GM18861 (cell line): Measurements from ENCODE around the gene PARVA.
"Not testable (repeated sequence)": the region's sequence is repeated elsewhere in the genome, so short reads cannot be mapped to it uniquely, and the experiment has no call there.

Experiments used
- ATAC-seq: cut with Tn5 transposase; IDR thresholded peaks from one replicate; pipeline ENCODE4 v1.9.1; 2021; ENCODE audit not compliant: unreplicated experiment

Gene PARVA

GRCh38 chr11:12377106-12377823 lies at the start of gene PARVA:
Gene PARVA (plus strand): TSS chr11:12377571. CDS start chr11:12377648, 77 bp downstream.
- ATAC-seq, result no peak

DNA sequence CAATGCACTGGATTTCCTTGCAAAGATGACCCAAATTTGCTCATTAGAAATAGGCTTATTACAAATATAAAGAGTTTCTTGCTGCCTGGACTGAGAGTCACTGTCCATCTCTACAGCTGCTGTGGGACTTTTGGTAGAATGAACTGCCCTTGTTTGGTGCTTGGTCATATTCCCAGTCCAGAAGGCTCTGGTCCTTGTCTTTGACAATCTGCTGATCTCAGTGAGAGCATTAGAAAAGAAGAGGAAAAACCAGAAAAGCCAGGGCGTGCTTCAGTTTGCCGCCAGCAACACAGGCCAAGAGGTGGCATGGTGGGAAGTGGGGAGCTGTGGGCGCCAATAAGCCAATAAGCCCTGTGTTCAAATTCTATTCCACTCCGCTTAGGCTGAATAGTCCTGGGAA lies 48.2 kb upstream of the PARVA start:
- ATAC-seq, result no peak

DNA sequence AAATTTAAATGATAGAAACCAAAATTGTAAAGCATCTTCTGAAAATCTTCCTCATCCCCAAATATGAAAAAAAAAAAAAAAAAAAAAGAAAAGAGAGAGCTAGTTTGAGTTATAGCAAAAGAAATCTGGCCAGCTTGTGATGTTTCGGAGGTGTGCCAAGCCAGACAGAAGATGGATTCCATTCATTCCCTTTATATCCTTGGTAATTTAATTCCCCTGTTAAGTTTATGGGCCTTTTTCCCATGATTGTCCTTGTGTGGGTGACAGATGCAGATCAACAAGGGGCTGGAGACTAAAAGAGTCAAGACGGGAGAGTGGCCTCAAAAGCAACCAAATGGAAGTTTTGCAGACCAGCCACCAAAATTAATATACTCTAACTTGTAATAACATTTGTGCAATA lies 47.6 kb upstream of the PARVA start:
- ATAC-seq, result no peak

- ATAC-seq, result no peak
Observed at GRCh38 chr11:12330485-12331231, 46.7 kb upstream of the PARVA start.

- no peak for ATAC-seq
Observed at GRCh38 chr11:12331239-12331874, 46.0 kb upstream of the PARVA start.

- ATAC-seq, result no peak
Observed at GRCh38 chr11:12343526-12343925, 33.8 kb upstream of the PARVA start.

DNA sequence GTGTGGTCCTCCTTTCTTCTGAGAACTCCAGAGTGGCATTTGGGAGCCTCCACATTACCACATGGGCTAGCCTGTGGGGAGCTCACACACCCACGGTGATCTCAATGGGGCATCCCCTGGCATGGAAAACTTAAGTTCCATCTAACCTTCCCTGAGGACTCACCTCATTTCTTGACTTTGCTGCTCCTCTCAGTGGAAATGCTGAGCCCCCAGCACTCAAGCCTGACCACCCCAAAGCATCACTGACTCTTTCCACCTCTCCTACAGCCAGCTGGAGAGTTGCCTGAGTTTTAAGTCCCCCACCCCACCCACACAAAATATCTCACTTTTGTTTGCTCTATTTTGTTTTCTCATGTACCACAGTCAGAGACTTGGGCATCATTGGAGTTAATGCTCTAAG lies 23.8 kb upstream of the PARVA start:
- ATAC-seq, result no peak

DNA sequence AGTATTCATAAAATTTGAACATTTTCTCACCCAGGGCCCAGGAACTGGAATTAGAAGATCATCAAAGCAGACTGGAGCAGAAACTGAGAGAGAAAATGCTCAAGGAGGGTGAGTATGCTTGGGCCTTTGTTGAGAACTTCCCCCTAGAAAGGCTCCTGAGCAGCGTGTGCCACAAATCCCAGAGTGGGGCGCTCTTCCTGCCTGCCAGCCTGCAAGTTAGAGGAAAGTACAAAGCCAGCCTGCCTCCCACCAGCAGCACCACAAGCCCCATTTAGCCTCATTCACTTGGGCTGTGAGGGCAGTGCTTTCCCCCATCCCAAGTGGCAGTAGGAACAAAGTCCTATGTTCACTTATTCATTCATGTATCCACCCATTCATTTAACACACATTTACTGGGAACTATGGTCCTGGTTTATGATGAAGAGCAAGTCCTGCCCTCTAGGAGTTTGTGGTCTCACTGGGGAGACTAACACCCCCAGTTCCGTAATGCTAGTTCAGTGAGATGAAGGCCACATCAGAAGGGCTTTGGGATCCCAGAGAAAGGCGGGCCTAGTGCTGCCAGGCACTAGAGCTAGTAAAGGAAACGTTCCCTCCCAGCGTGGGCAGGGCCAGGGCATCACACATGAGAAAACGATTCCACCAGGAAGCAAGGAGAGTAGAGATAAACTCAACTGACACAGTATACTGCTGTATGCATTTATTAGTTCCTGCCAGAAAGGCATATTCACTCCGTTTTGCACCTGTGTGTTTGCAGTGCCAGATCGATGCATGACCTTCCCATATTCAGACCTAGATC lies 22.4 kb upstream of the PARVA start:
- ATAC-seq, result no peak

GRCh38 chr11:12356944-12357655 lies 20.3 kb upstream of the PARVA start:
- ATAC-seq, result no peak

DNA sequence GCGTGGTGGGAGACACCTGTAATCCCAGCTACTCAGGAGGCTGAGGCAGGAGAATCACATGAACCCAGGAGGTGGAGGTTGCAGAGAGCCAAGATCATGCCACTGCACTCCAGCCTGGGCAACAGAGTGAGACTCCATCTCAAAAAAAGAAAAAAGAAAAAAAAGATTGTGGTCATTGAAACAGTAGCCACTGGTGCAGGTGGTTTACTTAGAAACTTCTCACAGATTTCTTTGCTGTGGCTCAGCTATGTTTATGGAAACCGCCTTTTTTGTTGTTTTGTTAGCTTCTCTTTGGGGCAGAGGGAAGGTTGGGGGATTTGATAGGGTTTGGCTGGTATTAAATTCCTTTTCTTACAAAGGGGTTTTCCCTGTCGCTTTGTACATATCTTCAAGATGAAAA lies 19.7 kb upstream of the PARVA start:
- ATAC-seq, result not testable (repeated sequence)

- no peak for ATAC-seq
Observed at GRCh38 chr11:12358302-12359188, 18.8 kb upstream of the PARVA start.

DNA sequence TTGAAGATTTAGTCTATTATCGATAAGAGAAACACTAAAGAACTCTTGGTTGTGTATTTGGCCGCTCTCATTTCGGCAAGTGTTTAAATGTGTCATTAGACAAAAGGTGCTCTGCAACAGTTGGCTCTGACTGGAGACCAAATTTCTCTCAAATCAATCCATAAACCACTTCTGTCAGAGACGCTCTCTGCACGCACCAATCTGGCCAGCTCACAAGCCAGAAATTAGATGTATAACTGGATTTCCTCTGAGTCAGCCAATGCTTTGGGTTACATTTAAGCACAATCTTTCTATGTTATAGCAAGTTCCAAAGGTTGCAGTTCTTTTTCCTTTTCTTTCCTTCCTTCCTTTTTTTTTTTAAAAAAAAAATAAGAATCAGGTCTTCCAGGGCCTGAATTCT lies 17.6 kb upstream of the PARVA start:
- ATAC-seq, result no peak

- ATAC-seq, result no peak
Observed at GRCh38 chr11:12361682-12362081, 15.7 kb upstream of the PARVA start.

GRCh38 chr11:12362857-12363256 lies 14.5 kb upstream of the PARVA start:
- ATAC-seq, result no peak

DNA sequence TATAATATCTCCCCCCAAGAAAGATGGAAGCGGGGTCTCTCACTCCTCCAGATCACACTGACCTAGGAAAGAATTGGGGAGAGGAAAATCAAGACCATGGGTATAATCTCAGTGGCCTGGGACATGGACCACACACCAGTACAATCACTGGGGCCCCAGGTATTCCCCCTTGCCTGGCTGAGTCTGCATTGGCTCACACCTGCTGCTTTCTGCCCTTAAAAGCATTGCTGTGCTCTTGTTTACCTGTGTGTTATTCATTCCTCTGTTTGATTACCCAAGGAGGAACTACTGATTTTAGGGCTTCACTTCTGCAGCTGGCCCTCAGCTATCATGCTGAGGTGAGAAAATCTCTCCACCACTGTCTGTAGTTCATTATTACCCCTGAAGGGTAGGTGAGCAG lies 14.0 kb upstream of the PARVA start:
- ATAC-seq, result no peak

GRCh38 chr11:12365965-12366575 lies 11.3 kb upstream of the PARVA start:
- not testable (repeated sequence) for ATAC-seq

DNA sequence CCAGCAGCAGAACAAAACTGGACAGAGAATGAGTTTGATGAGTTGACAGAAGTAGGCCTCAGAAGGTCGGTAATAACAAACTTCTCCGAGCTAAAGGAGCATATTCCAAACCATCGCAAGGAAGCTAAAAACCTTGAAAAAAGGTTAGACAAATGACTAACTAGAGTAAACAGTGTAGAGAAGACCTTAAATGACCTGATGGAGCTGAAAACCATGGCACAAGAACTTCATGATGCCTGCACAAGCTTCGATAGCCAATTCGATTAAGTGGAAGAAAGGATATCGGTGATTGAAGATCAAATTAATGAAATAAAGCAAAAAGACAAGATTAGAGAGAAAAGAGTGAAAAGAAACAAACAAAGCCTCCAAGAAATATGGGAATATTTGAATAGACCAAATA lies 10.3 kb upstream of the PARVA start:
- ATAC-seq, result not testable (repeated sequence)

GRCh38 chr11:12372111-12372510 lies 5.3 kb upstream of the PARVA start:
- no peak for ATAC-seq

GRCh38 chr11:12375720-12376119 lies 1.7 kb upstream of the PARVA start:
- no peak for ATAC-seq
